Left ventricle myocardium inferior (tissue), 1 donor: ENCODE measurements around the gene OR6S1. TPM values are rescaled to one million over a fixed set of nuclear protein-coding genes. Genes with fewer than 3 reads are reported as not detected.
A peak's percentile ranks its signal among the peaks of the same experiment; 100 is the strongest.

Source experiments
- DNase-seq: peaks from one replicate; pipeline ENCODE4 v3.0.0-alpha.2; 2020
- H3K27ac ChIP-seq: fragments of 200-600 bp; replicated peaks from 2 replicates; pipeline ENCODE4 v1.8.0; 2021
- H3K27me3 ChIP-seq: fragments of 200-600 bp; 2 replicates; pipeline ENCODE4 v1.8.0; 2021; ENCODE audit warnings: low read depth
- H3K36me3 ChIP-seq: fragments of 200-600 bp; 2 replicates; pipeline ENCODE4 v1.8.0; 2021
- H3K4me1 ChIP-seq: fragments of 200-600 bp; 2 replicates; pipeline ENCODE4 v1.8.0; 2021
- H3K4me3 ChIP-seq: fragments of 200-600 bp; 2 replicates; pipeline ENCODE4 v1.8.0; 2021; ENCODE audit warnings: mild to moderate bottlenecking, moderate library complexity
- H3K9me3 ChIP-seq: fragments of 200-600 bp; replicated peaks from 2 replicates; pipeline ENCODE4 v1.8.0; 2021
- intact Hi-C: fragments of 100-400 bp; cut with micrococcal nuclease; formaldehyde crosslinking; loops from one replicate; pipeline ENCODE4 v1.11.0; 2022
- total RNA-seq: library from RNA; stranded (reverse); fragmentation: NEBNext Ultra II Directional; extraction: Animal tissue kit (Norgen Biotek cat#: 25700); gene quantifications from one replicate; pipeline ENCODE4 v1.2.1, GENCODE V29; 2021
- TF ChIP-seq, protein P1 (sequence below): fragments of 200-600 bp; IDR thresholded peaks from 2 replicates; pipeline ENCODE4 v1.8.0; 2021; ENCODE audit warnings: antibody characterized with exemption, mild to moderate bottlenecking, borderline replicate concordance
- donor health status: DM: no; HTN: yes; CAD: no; lungs with severe emphysema.

Gene OR6S1
- total RNA-seq, 1 donor from 2014 or later: not detected

DNA sequence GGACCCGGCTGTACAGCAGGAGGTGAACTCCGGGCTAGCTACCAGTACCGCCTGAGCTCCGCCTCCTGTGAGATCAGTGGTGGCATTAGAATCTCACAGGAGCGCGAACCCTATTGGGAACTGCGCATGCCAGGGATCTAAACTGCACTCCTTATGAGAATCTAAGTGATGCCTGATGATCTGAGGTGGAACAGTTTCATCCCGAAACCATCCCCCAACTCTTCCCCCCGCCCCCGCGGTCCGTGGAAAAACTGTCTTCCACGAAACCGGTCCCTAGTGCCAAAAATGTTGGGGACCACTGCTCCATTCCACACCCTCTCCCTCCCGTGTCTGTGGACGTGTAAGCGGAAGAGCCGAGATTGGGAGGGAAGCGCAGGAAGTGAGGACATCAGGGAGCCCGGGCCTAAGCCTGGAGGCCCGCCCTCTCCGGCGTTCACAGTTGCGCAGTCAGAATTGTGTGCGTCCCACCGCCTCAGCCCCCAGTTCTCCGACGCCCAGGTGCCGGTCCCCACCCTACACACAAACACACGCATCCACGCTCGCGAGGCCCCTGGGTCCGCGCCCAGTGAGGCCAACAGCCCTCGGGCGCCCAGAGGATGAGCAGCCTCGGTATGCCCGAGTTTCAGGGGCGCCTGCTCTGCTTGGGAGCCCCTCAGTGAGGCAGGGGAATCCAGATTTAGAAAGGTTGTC lies 41.1 kb upstream of the OR6S1 start:
- TF ChIP-seq, protein P1, sequence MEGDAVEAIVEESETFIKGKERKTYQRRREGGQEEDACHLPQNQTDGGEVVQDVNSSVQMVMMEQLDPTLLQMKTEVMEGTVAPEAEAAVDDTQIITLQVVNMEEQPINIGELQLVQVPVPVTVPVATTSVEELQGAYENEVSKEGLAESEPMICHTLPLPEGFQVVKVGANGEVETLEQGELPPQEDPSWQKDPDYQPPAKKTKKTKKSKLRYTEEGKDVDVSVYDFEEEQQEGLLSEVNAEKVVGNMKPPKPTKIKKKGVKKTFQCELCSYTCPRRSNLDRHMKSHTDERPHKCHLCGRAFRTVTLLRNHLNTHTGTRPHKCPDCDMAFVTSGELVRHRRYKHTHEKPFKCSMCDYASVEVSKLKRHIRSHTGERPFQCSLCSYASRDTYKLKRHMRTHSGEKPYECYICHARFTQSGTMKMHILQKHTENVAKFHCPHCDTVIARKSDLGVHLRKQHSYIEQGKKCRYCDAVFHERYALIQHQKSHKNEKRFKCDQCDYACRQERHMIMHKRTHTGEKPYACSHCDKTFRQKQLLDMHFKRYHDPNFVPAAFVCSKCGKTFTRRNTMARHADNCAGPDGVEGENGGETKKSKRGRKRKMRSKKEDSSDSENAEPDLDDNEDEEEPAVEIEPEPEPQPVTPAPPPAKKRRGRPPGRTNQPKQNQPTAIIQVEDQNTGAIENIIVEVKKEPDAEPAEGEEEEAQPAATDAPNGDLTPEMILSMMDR: no peak
- intact Hi-C loops: loop anchor here (5.0 kb wide), 2 partner anchors 70 to 350 kb away; partner anchors contain the start of gene CCNB1IP1
- no peaks in the 10 kb centered on the region for H3K9me3 ChIP-seq
- H3K27ac ChIP-seq: peak overlapping the region; percentile 100
- no peaks in the 10 kb centered on the region for H3K27me3 ChIP-seq
- H3K36me3 ChIP-seq: no peaks in the 10 kb centered on the region
- H3K4me3 ChIP-seq: peak overlapping the region; percentile 87
- peaks cover 67% of the 10 kb centered on the region for H3K4me1 ChIP-seq
- DNase-seq: peak; percentile 89

DNA sequence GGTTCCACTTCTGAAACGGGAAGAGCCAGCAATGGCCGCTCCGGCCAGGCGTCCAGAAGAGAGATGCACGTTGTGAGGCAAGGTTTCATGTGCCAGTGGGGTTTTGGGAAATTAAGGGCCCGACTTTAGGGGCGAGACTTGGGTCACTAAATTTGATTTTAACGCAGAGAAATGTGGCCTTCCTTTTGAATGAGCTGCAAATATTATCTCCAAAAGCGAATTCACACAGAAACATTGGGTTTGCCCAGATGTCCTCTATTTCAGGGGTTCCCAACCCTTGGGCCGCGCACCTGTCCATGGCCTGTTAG lies 40.6 kb upstream of the OR6S1 start:
- no peak for DNase-seq
- intact Hi-C loops: loop anchor here (5.0 kb wide), 2 partner anchors 70 to 350 kb away; partner anchors contain the start of gene CCNB1IP1
- TF ChIP-seq, protein P1: no peak
- Histone ChIP-seq H3K4me1 (peaks cover 62% of the 10 kb centered on the region), H3K27me3 (no peaks in the 10 kb centered on the region), H3K4me3 (peak overlapping the region; percentile 87), H3K27ac (peak overlapping the region; percentile 100), H3K9me3 (no peaks in the 10 kb centered on the region), H3K36me3 (no peaks in the 10 kb centered on the region)

DNA sequence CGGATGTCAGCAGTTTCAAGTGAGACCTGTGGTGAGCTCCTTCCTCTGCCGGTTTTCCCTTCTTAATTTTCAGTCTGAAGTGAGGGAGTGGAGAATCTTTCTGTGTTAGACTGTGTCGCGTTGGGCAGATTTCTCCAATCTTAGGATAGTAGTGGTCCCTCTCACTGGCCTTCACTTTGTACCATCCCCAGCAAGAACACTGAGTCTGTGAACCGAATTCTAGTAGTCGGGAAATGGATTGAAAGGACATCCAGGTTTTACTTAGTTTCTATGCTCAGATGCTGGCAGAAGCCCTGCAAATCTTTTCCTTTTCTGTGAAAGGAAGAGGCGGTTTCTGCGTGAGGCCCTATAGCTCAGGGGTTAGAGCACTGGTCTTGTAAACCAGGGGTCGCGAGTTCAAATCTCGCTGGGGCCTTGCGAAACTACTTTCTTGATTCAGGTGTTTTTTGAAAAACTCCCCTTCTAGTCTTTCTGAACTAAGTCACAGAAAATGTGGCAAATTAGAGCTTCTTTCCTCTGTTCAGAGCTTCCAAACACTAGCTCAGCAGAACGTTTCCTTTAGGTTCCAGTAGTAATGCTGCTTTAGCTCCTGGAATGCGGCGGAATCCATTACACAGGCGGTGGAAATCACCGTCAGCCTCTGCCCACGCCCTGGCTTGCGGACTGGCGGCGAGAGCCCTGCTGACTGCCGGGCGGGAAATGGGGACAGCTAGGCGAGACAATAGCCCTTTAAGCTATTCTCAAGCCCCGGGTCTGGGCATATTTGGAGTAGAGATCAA lies 40.0 kb upstream of the OR6S1 start:
- H3K27ac ChIP-seq: peak overlapping the region; percentile 100
- H3K4me3 ChIP-seq: peak overlapping the region; percentile 87
- TF ChIP-seq, protein P1: no peak
- no peaks in the 10 kb centered on the region for H3K9me3 ChIP-seq
- intact Hi-C loops: loop anchor here (5.0 kb wide), 2 partner anchors 69 to 349 kb away; partner anchors contain the start of gene CCNB1IP1
- DNase-seq: peak; percentile 74
- H3K27me3 ChIP-seq: no peaks in the 10 kb centered on the region
- H3K4me1 ChIP-seq: peaks cover 58% of the 10 kb centered on the region
- no peaks in the 10 kb centered on the region for H3K36me3 ChIP-seq

DNA sequence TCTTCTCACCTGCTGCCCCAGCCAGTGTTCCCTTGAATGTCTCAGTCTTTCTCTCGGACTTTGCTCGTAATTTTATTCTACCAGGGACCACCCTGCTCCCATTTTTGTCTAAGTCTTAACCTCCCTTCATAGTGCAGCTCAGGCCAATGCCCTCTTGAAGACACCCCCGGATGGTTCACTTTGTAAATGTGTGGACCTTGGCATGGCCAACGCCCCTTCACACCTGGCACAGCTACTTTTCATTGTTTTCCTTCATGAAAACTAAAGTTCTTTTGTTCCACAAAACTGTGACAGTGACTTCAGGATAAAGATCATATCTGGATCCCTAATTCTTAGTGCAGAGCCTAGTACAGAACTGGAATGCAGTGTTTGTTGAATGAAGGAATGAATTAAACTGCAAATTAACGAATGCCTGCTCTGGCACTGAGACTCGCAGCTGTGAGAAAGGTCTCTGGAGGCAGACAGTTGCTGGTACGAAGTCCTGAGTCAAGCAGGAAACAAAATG lies 39.4 kb upstream of the OR6S1 start:
- Histone ChIP-seq H3K9me3 (no peaks in the 10 kb centered on the region), H3K4me3 (peak overlapping the region; percentile 87), H3K27me3 (peaks cover 3% of the 10 kb centered on the region), H3K36me3 (no peaks in the 10 kb centered on the region), H3K27ac (peak overlapping the region; percentile 100), H3K4me1 (peaks cover 51% of the 10 kb centered on the region)
- intact Hi-C loops: loop anchor here (5.0 kb wide), 2 partner anchors 69 to 349 kb away; partner anchors contain the start of gene CCNB1IP1
- TF ChIP-seq, protein P1: no peak
- no peak for DNase-seq

DNA sequence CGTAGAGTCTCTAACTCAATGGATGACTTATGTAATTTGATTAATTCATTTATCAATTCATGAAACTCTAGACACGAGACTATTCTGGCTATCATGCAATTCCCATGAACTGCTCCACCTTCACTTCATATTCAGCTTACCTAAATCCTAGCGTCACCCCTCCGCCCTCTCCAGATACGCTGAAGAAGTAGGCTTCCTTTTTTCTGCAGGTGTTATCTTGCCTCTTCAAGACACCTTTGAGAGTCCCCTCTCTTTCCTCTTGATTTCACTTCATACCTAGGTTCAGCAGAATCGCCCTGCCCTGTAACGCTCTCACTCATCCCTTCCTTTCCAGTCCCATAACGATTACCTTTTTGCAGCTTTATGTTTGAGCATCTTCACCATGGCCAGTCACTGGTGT lies 38.9 kb upstream of the OR6S1 start:
- H3K27ac ChIP-seq: peak overlapping the region; percentile 100
- TF ChIP-seq, protein P1: no peak
- H3K4me1 ChIP-seq: peaks cover 46% of the 10 kb centered on the region
- H3K4me3 ChIP-seq: peak overlapping the region; percentile 87
- no peak for DNase-seq
- H3K27me3 ChIP-seq: peaks cover 7% of the 10 kb centered on the region
- no peaks in the 10 kb centered on the region for H3K9me3 ChIP-seq
- intact Hi-C loops: loop anchor here (5.0 kb wide), 2 partner anchors 68 to 348 kb away; partner anchors contain the start of gene CCNB1IP1
- H3K36me3 ChIP-seq: no peaks in the 10 kb centered on the region
